K562 (cell line): ENCODE measurements around the gene PYGB. TPM values are rescaled to one million over a fixed set of nuclear protein-coding genes. Genes with fewer than 3 reads are reported as not detected.

Experiments
- ATAC-seq: fragments of 200-7000 bp; cut with Tn5 transposase; 3 replicates; pipeline ENCODE4 v1.9.1; 2020; ENCODE audit warnings: moderate library complexity
- BruUV-seq: library from RNA; stranded (reverse); fragments of 400-500 nt; replicated peaks from 2 replicates; lab custom pipeline; 2021; lab: Mats Ljungman, UMichigan
- CTCF ChIA-PET: fragments of 300-600 bp; formaldehyde crosslinking; extraction: SDS; loops from one replicate; lab custom pipeline; 2021; ENCODE audit warnings: low intra/inter-chr PET ratio; lab: Yijun Ruan, JAX
- POLR2A ChIA-PET: fragments of 300-600, 350-650 bp; sonication (Branson Sonifier 250); formaldehyde crosslinking; extraction: SDS; loops from one replicate; lab custom pipeline; 2021; ENCODE audit warnings: antibody characterized with exemption, inconsistent platforms; lab: Yijun Ruan, JAX
- DNase-seq, 4 experiments: peaks; one replicate each; pipeline versions ENCODE4 v3.0.0 to v3.0.0-alpha.2; 2011 to 2018; ENCODE audit warnings: low spot score in 3 of 4, mixed read lengths in 3 of 4; ENCODE audit errors: extremely low read depth in 1 of 4
- FAIRE-seq: peaks from 2 replicates; lab custom pipeline; 2011; peaks lifted over from hg19 to GRCh38; lab: Jason Lieb, UNC
- H2AFZ ChIP-seq: 2 replicates; pipeline ENCODE4 v1.6.0; 2011; ENCODE audit warnings: low read depth, low read length, control low read depth, inconsistent platforms
- H3K27ac ChIP-seq: fragments of 200-600 bp; 3 replicates; pipeline ENCODE4 v1.8.0; 2011; ENCODE audit warnings: low read depth, mild to moderate bottlenecking, control low read depth, inconsistent platforms, low read length, moderate library complexity, mixed read lengths; ENCODE audit errors: extremely low read depth
- H3K27me3 ChIP-seq, 2 experiments: fragments of 300-600 bp in 1 of 2; 2 replicates in 1 of 2; 3 replicates in 1 of 2; pipeline versions ENCODE4 v1.6.0 to v1.8.0; 2011; ENCODE audit warnings: inconsistent platforms in 2 of 2, low read length in 2 of 2, mild to moderate bottlenecking in 1 of 2, mixed read lengths in 1 of 2, moderate library complexity in 1 of 2; ENCODE audit not compliant: control insufficient read depth in 2 of 2, insufficient read depth in 2 of 2
- H3K36me3 ChIP-seq: fragments of 300-600 bp; 3 replicates; pipeline ENCODE4 v1.8.0; 2011; ENCODE audit warnings: mild to moderate bottlenecking, low read length, inconsistent platforms; ENCODE audit not compliant: control insufficient read depth, insufficient read depth
- H3K4me1 ChIP-seq, 2 experiments: fragments of 200-600 bp in 1 of 2; replicated peaks in 1 of 2; 2 replicates in 1 of 2; 3 replicates in 1 of 2; pipeline versions ENCODE4 v1.5.1 to v1.8.0; 2011; ENCODE audit warnings: inconsistent platforms in 2 of 2, low read length in 2 of 2, mild to moderate bottlenecking in 1 of 2, mixed read lengths in 1 of 2, moderate library complexity in 1 of 2; ENCODE audit not compliant: control insufficient read depth in 2 of 2, insufficient read depth in 2 of 2
- H3K4me2 ChIP-seq: 2 replicates; pipeline ENCODE4 v1.6.1; 2011; ENCODE audit warnings: low read length, control low read depth, inconsistent platforms, mixed read lengths; ENCODE audit not compliant: insufficient read depth
- H3K4me3 ChIP-seq: fragments of 200-600 bp; sonication (generic), shearing (Covaris generic); 2 replicates; pipeline ENCODE4 v1.5.1; 2016; ENCODE audit warnings: control low read depth, inconsistent platforms
- H3K79me2 ChIP-seq: fragments of 200-600 bp; 3 replicates; pipeline ENCODE4 v1.8.0; 2011; ENCODE audit warnings: low read length, inconsistent platforms; ENCODE audit not compliant: control insufficient read depth, insufficient read depth
- H3K9ac ChIP-seq, 2 experiments: 2 replicates each; pipeline versions ENCODE4 v1.6.0 to v1.6.1; 2011; ENCODE audit warnings: low read depth in 2 of 2, low read length in 2 of 2, control low read depth in 1 of 2, inconsistent platforms in 1 of 2, mild to moderate bottlenecking in 1 of 2, mixed read lengths in 1 of 2; ENCODE audit not compliant: insufficient read depth in 1 of 2
- H3K9me1 ChIP-seq: one replicate; pipeline ENCODE4 v1.6.0; 2011; ENCODE audit warnings: inconsistent platforms, mild to moderate bottlenecking, low read length, moderate library complexity; ENCODE audit not compliant: control insufficient read depth, insufficient read depth
- H3K9me3 ChIP-seq: replicated peaks from 2 replicates; pipeline ENCODE4 v1.5.1; 2011; ENCODE audit warnings: low read depth, low read length, inconsistent platforms; ENCODE audit not compliant: control insufficient read depth, insufficient read depth
- H4K20me1 ChIP-seq: replicated peaks from 2 replicates; pipeline ENCODE4 v1.6.1; 2011; ENCODE audit warnings: low read length, inconsistent platforms, mixed read lengths; ENCODE audit not compliant: control insufficient read depth, insufficient read depth
- BACH1 ChIP-seq: fragments of 200-800 bp; sonication (Bioruptor generic); IDR thresholded peaks from 2 replicates; pipeline ENCODE4 v1.6.1; 2016; ENCODE audit warnings: missing genetic modification characterization, missing compliant biosample characterization
- ELF1 ChIP-seq: fragments of 200-800 bp; sonication (Bioruptor generic); IDR thresholded peaks from 2 replicates; pipeline ENCODE4 v1.6.1; 2016; ENCODE audit warnings: missing genetic modification characterization, missing compliant biosample characterization
- FOXJ2 ChIP-seq: fragments of 200-800 bp; sonication (Bioruptor generic); IDR thresholded peaks from 2 replicates; pipeline ENCODE4 v1.6.1; 2016; ENCODE audit warnings: missing genetic modification characterization, missing compliant biosample characterization
- PCBP1 ChIP-seq: fragments of 200-400 bp; formaldehyde crosslinking; IDR thresholded peaks from 2 replicates; pipeline ENCODE4 v1.6.1; 2018; ENCODE audit warnings: mild to moderate bottlenecking, low read depth, low read length; ENCODE audit not compliant: poor library complexity, severe bottlenecking
- RBM34 ChIP-seq: fragments of 200-400 bp; formaldehyde crosslinking; IDR thresholded peaks from 2 replicates; pipeline ENCODE4 v1.6.1; 2018; ENCODE audit warnings: low read length, borderline replicate concordance; ENCODE audit not compliant: insufficient read depth
- ZNF766 ChIP-seq: fragments of 200-800 bp; sonication (Bioruptor generic); conservative IDR thresholded peaks from 2 replicates; pipeline ENCODE4 v1.6.1; 2016; ENCODE audit warnings: missing genetic modification characterization, missing compliant biosample characterization
- WGBS: fragments of 100-300 bp; shearing (Covaris generic); methylation state at CpG from one replicate; pipeline ENCODE4 v1.1.6; 2016; ENCODE audit warnings: low coverage, mixed read lengths; ENCODE audit not compliant: insufficient coverage; ENCODE audit errors: missing lambda C conversion rate; 5-methylcytosine and 5-hydroxymethylcytosine counted together
- in situ Hi-C: fragments of 300-500 bp; cut with MboI; formaldehyde crosslinking; loops from 4 replicates; pipeline ENCODE4 v1.15.0; 2018; ENCODE audit warnings: inconsistent platforms, mixed read lengths
- intact Hi-C: fragments of 100-400 bp; cut with micrococcal nuclease; formaldehyde crosslinking; loops from 2 replicates; pipeline ENCODE4 v1.14.2; 2022
- polyA plus RNA-seq, 8 experiments: library from polyadenylated mRNA; depleted of rRNA in 4 of 8; stranded (reverse) in 5 of 8; unstranded in 3 of 8; fragments of >200 nt; fragmentation: Nextera tagmentation in 2 of 8; fragmentation: Illumina TruSeq in 1 of 8; extraction: Ambion mirVana in 2 of 8; extraction: Trizol in 1 of 8; gene quantifications; 2 replicates each; pipeline versions ENCODE4 v1.2.1 to v1.2.3, GENCODE V29; 2011 to 2014; ENCODE audit warnings: inconsistent platforms in 1 of 8, missing spikeins in 1 of 8
- total RNA-seq, 7 experiments: library from RNA; depleted of rRNA in 6 of 7; stranded (reverse); fragments of >200 nt in 6 of 7; fragmentation: Illumina TruSeq in 2 of 7; extraction: Trizol in 2 of 7; gene quantifications; 2 replicates each; pipeline versions ENCODE4 v1.2.1 to v1.2.3, GENCODE V29; 2011 to 2021; ENCODE audit warnings: low replicate concordance in 1 of 7
- TF ChIP-seq, protein P1 (sequence below): fragments of 450-650 bp; formaldehyde crosslinking; conservative IDR thresholded peaks from 2 replicates; pipeline ENCODE4 v1.4.0; 2022; ENCODE audit warnings: mild to moderate bottlenecking, missing genetic modification characterization
- TF ChIP-seq, protein P2 (sequence below): conservative IDR thresholded peaks from 2 replicates; pipeline ENCODE4 v1.6.1; 2011; ENCODE audit warnings: low read depth, mild to moderate bottlenecking, low read length; ENCODE audit not compliant: control insufficient read depth
- TF ChIP-seq, protein P3 (sequence below): fragments of 250-450 bp; sonication (Bioruptor Pico); IDR thresholded peaks from 2 replicates; pipeline ENCODE4 v1.5.0; 2020; ENCODE audit warnings: mild to moderate bottlenecking
- TF ChIP-seq, protein P4 (sequence below): sonication (generic); formaldehyde crosslinking; IDR thresholded peaks from 2 replicates; pipeline ENCODE4 v1.8.0; 2023; ENCODE audit warnings: mild to moderate bottlenecking, missing genetic modification reagents
- TF ChIP-seq, protein P5 (sequence below): fragments of 250-450 bp; sonication (Bioruptor Pico); IDR thresholded peaks from 2 replicates; pipeline ENCODE4 v1.4.0; 2020; ENCODE audit warnings: borderline replicate concordance

PYGB gene
- total and polyA plus RNA-seq, 9 of the 15 experiments (the other 6 are each of a cell fraction or from before 2014, with no cell fraction given), result 0.34 to 18.0 (median 9.8) TPM

DNA sequence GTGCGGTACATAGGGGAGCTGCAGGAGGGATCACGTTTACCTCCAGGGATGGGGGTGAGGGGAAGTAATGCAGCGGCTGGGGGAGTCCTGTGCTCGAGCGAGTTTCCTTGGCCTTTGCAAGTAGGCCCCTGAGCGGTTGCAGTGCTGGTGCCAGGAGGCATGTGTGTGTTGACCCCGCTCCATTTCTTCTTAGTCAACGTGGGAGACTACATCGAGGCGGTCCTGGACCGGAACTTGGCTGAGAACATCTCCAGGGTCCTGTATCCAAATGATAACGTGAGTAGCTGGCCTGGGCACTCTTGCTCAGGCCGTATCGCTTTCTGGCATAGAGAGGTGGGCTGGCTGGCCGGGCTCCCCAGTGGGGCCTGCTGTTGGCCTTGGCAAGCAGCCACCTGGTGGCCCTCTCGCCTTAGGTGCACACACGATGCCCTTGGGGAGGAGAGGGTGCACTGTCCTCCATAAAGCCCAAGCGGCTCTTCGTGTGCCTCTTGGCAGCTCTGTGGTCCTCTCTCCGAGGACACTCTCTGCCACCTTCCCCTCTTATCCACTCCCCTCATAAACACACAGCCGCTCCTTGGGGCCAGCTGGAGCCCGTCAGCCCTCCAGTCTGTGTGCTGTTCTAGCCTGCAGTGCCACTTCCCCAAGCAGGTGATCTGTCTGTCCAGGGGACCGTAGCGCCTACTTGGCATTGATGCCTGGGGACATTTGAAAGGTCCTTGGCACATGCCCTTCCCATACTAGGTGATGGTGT is 29.3 kb downstream of the PYGB start:
- H3K4me1 ChIP-seq, result no peaks in the 10 kb centered on the region
- no peak overlapping the region for H3K4me3 ChIP-seq
- H2AFZ ChIP-seq, result no peak overlapping the region
- no TSS peak for BruUV-seq
- TF ChIP-seq, protein P1, sequence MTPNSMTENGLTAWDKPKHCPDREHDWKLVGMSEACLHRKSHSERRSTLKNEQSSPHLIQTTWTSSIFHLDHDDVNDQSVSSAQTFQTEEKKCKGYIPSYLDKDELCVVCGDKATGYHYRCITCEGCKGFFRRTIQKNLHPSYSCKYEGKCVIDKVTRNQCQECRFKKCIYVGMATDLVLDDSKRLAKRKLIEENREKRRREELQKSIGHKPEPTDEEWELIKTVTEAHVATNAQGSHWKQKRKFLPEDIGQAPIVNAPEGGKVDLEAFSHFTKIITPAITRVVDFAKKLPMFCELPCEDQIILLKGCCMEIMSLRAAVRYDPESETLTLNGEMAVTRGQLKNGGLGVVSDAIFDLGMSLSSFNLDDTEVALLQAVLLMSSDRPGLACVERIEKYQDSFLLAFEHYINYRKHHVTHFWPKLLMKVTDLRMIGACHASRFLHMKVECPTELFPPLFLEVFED, result no peak
- TF ChIP-seq, protein P2, sequence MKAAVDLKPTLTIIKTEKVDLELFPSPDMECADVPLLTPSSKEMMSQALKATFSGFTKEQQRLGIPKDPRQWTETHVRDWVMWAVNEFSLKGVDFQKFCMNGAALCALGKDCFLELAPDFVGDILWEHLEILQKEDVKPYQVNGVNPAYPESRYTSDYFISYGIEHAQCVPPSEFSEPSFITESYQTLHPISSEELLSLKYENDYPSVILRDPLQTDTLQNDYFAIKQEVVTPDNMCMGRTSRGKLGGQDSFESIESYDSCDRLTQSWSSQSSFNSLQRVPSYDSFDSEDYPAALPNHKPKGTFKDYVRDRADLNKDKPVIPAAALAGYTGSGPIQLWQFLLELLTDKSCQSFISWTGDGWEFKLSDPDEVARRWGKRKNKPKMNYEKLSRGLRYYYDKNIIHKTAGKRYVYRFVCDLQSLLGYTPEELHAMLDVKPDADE, result no peak
- TF ChIP-seq, protein P3, sequence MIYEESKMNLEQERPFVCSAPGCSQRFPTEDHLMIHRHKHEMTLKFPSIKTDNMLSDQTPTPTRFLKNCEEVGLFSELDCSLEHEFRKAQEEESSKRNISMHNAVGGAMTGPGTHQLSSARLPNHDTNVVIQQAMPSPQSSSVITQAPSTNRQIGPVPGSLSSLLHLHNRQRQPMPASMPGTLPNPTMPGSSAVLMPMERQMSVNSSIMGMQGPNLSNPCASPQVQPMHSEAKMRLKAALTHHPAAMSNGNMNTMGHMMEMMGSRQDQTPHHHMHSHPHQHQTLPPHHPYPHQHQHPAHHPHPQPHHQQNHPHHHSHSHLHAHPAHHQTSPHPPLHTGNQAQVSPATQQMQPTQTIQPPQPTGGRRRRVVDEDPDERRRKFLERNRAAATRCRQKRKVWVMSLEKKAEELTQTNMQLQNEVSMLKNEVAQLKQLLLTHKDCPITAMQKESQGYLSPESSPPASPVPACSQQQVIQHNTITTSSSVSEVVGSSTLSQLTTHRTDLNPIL, result no peak
- TF ChIP-seq, protein P4, sequence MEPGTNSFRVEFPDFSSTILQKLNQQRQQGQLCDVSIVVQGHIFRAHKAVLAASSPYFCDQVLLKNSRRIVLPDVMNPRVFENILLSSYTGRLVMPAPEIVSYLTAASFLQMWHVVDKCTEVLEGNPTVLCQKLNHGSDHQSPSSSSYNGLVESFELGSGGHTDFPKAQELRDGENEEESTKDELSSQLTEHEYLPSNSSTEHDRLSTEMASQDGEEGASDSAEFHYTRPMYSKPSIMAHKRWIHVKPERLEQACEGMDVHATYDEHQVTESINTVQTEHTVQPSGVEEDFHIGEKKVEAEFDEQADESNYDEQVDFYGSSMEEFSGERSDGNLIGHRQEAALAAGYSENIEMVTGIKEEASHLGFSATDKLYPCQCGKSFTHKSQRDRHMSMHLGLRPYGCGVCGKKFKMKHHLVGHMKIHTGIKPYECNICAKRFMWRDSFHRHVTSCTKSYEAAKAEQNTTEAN, result no peak
- TF ChIP-seq ZNF766 (CRISPR knock-in tag) (no peak), PCBP1 (no peak), BACH1 (tag) (no peak), ELF1 (tag) (no peak), FOXJ2 (tag) (no peak), RBM34 (no peak)
- TF ChIP-seq, protein P5, sequence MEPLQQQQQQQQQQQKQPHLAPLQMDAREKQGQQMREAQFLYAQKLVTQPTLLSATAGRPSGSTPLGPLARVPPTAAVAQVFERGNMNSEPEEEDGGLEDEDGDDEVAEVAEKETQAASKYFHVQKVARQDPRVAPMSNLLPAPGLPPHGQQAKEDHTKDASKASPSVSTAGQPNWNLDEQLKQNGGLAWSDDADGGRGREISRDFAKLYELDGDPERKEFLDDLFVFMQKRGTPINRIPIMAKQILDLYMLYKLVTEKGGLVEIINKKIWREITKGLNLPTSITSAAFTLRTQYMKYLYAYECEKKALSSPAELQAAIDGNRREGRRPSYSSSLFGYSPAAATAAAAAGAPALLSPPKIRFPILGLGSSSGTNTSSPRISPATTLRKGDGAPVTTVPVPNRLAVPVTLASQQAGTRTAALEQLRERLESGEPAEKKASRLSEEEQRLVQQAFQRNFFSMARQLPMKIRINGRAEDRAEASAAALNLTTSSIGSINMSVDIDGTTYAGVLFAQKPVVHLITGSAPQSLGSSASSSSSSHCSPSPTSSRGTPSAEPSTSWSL (CRISPR knock-in tag), result no peak
- TF ChIP-seq, all 486 proteins: peak for 0
- in situ Hi-C loops (no loop called here), intact Hi-C loops (no loop called here)
- Histone ChIP-seq H4K20me1 (no peaks in the 10 kb centered on the region), H3K36me3 (peaks cover 6% of the 10 kb centered on the region; the same call in 1 of the 3 replicates), H3K27me3 (no peaks in the 10 kb centered on the region), H3K27ac (no peak overlapping the region), H3K9me1 (no peaks in the 10 kb centered on the region), H3K9me3 (no peaks in the 10 kb centered on the region), H3K4me2 (no peak overlapping the region), H3K79me2 (no peaks in the 10 kb centered on the region), H3K9ac (no peak overlapping the region)
- DNase-seq, result no peak
- ATAC-seq, result no peak
- no peak for FAIRE-seq
- CTCF ChIA-PET, result no interaction called here
- POLR2A ChIA-PET, result interaction anchor here (0.5 to 0.9 kb wide), 2 partner anchors 23 to 210 kb away, joined by 3 to 5 read pairs; no protein-coding TSS in a partner anchor
- whole genome bisulfite sequencing, result 83% methylated on average over 16 of the region's 24 CpGs
